CD4-positive, alpha-beta T cell treated with Interleukin-6 at 100 ng/mL for 8 hours (primary cell): ENCODE data around the gene RAX2.

ENCODE experiments used
- DNase-seq: peaks from one replicate; pipeline ENCODE4 v3.0.0-alpha.2; 2020; ENCODE audit warnings: mixed read lengths, low spot score

Gene RAX2

GRCh38 chr19:3801412-3802096, 29.5 kb upstream of the RAX2 start:
- DNase-seq, result peak; percentile 64

GRCh38 chr19:3800996-3801395, 29.0 kb upstream of the RAX2 start:
- no peak for DNase-seq

- peak; percentile 53 for DNase-seq
Measured at GRCh38 chr19:3798137-3798536, 26.1 kb upstream of the RAX2 start.

GRCh38 chr19:3796358-3796757, 24.3 kb upstream of the RAX2 start:
- no peak for DNase-seq

GRCh38 chr19:3793799-3794198, 21.8 kb upstream of the RAX2 start:
- DNase-seq, result no peak

GRCh38 chr19:3792114-3792513, 20.1 kb upstream of the RAX2 start:
- DNase-seq, result no peak

GRCh38 chr19:3790941-3791340, 18.9 kb upstream of the RAX2 start:
- no peak for DNase-seq

GRCh38 chr19:3790209-3790734, 18.2 kb upstream of the RAX2 start:
- no peak for DNase-seq

GRCh38 chr19:3788996-3789778, 17.2 kb upstream of the RAX2 start:
- no peak for DNase-seq

- no peak for DNase-seq
Measured at GRCh38 chr19:3785938-3786824, 14.2 kb upstream of the RAX2 start, which contains the start of gene MATK. Gene MATK, minus strand, starts transcription at chr19:3786381. Its CDS starts 1,246 bp downstream, at chr19:3785135.

GRCh38 chr19:3785451-3785937, 13.5 kb upstream of the RAX2 start:
- DNase-seq, result no peak

GRCh38 chr19:3784607-3785450, 12.8 kb upstream of the RAX2 start:
- DNase-seq, result no peak

- DNase-seq, result no peak
Measured at GRCh38 chr19:3783660-3784584, 11.9 kb upstream of the RAX2 start.

- DNase-seq, result no peak
Measured at GRCh38 chr19:3782903-3783302, 10.9 kb upstream of the RAX2 start.

GRCh38 chr19:3782330-3782729, 10.3 kb upstream of the RAX2 start:
- no peak for DNase-seq

- no peak for DNase-seq
Measured at GRCh38 chr19:3781603-3782002, 9.6 kb upstream of the RAX2 start.

GRCh38 chr19:3780786-3781304, 8.8 kb upstream of the RAX2 start:
- DNase-seq, result no peak

GRCh38 chr19:3778899-3779723, 7.1 kb upstream of the RAX2 start:
- no peak for DNase-seq
